HEK293 (cell line): ENCODE measurements around the gene MTCL1.

ENCODE experiments used
- CTCF ChIA-PET: fragments of 350-600 bp; formaldehyde crosslinking; extraction: SDS; loops from one replicate; lab custom pipeline; 2021; ENCODE audit warnings: antibody characterized with exemption; lab: Yijun Ruan, JAX
- POLR2A ChIA-PET: fragments of 300-600 bp; formaldehyde crosslinking; extraction: SDS; loops from one replicate; lab custom pipeline; 2020; ENCODE audit warnings: antibody characterized with exemption, inconsistent platforms; lab: Yijun Ruan, JAX
- H3K27ac ChIP-seq: fragments of 200-500 bp; sonication (Bioruptor generic); 2 replicates; pipeline ENCODE4 v1.5.1; 2014; ENCODE audit warnings: low read depth, low read length, control low read depth, inconsistent platforms; ENCODE audit errors: extremely low read depth
- H3K36me3 ChIP-seq, 2 experiments: fragments of 200-500 bp in 1 of 2; sonication (Bioruptor generic) in 1 of 2; 1 replicate in 1 of 2; 2 replicates in 1 of 2; pipeline ENCODE4 v1.5.1; 2014 to 2017; ENCODE audit warnings: inconsistent platforms in 2 of 2, low read length in 2 of 2; ENCODE audit not compliant: control insufficient read depth in 2 of 2, insufficient read depth in 1 of 2
- H3K4me1 ChIP-seq: fragments of 200-500 bp; sonication (Bioruptor generic); 2 replicates; pipeline ENCODE4 v1.5.1; 2014; ENCODE audit warnings: mild to moderate bottlenecking, low read length, inconsistent platforms; ENCODE audit not compliant: control insufficient read depth, insufficient read depth
- H3K4me3 ChIP-seq: 2 replicates; pipeline ENCODE4 v1.5.1; 2011; ENCODE audit warnings: low read depth, mild to moderate bottlenecking, control low read depth, low read length, moderate library complexity
- H3K9me3 ChIP-seq: fragments of 200-500 bp; sonication (Bioruptor generic); 2 replicates; pipeline ENCODE4 v1.5.1; 2014; ENCODE audit warnings: low read depth, low read length, inconsistent platforms; ENCODE audit not compliant: control insufficient read depth, insufficient read depth
- EGR2 ChIP-seq: fragments of 450-650 bp; formaldehyde crosslinking; IDR thresholded peaks from 2 replicates; pipeline ENCODE4 v1.5.1; 2016; ENCODE audit warnings: low read depth, missing biosample characterization, missing genetic modification characterization
- MYNN ChIP-seq: fragments of 450-650 bp; formaldehyde crosslinking; IDR thresholded peaks from 2 replicates; pipeline ENCODE4 v1.5.1; 2016; ENCODE audit warnings: missing biosample characterization, missing genetic modification characterization, borderline replicate concordance
- ZBTB20 ChIP-seq: fragments of 450-650 bp; formaldehyde crosslinking; IDR thresholded peaks from 2 replicates; pipeline ENCODE4 v1.5.1; 2016; ENCODE audit warnings: missing biosample characterization, missing genetic modification characterization
- ZNF121 ChIP-seq: fragments of 450-650 bp; formaldehyde crosslinking; IDR thresholded peaks from 2 replicates; pipeline ENCODE4 v1.5.1; 2016; ENCODE audit warnings: missing biosample characterization, missing genetic modification characterization
- ZNF138 ChIP-seq: fragments of 450-650 bp; formaldehyde crosslinking; IDR thresholded peaks from 2 replicates; pipeline ENCODE4 v1.5.1; 2016; ENCODE audit warnings: missing biosample characterization, missing genetic modification characterization, borderline replicate concordance
- ZNF24 ChIP-seq: fragments of 450-650 bp; formaldehyde crosslinking; IDR thresholded peaks from 2 replicates; pipeline ENCODE4 v1.5.1; 2016; ENCODE audit warnings: missing biosample characterization, missing genetic modification characterization
- ZNF292 ChIP-seq: fragments of 450-650 bp; formaldehyde crosslinking; IDR thresholded peaks from 2 replicates; pipeline ENCODE4 v1.5.1; 2016; ENCODE audit warnings: low read depth, missing biosample characterization, missing genetic modification characterization, borderline replicate concordance
- ZNF433 ChIP-seq: fragments of 450-650 bp; formaldehyde crosslinking; IDR thresholded peaks from 2 replicates; pipeline ENCODE4 v1.5.1; 2016; ENCODE audit warnings: missing biosample characterization, missing genetic modification characterization, low read depth
- ZNF529 ChIP-seq: fragments of 450-650 bp; formaldehyde crosslinking; IDR thresholded peaks from 2 replicates; pipeline ENCODE4 v1.5.1; 2017; ENCODE audit warnings: missing genetic modification characterization, missing biosample characterization; ENCODE audit not compliant: insufficient replicate concordance
- ZNF558 ChIP-seq: fragments of 450-650 bp; formaldehyde crosslinking; IDR thresholded peaks from 2 replicates; pipeline ENCODE4 v1.5.1; 2016; ENCODE audit warnings: missing biosample characterization, missing genetic modification characterization
- ZNF610 ChIP-seq: fragments of 450-650 bp; formaldehyde crosslinking; IDR thresholded peaks from 2 replicates; pipeline ENCODE4 v1.5.1; 2016; ENCODE audit warnings: missing biosample characterization, missing genetic modification characterization, borderline replicate concordance
- ZNF624 ChIP-seq: fragments of 450-650 bp; formaldehyde crosslinking; IDR thresholded peaks from 2 replicates; pipeline ENCODE4 v1.5.1; 2017; ENCODE audit warnings: missing biosample characterization, missing genetic modification characterization
- ZNF777 ChIP-seq: fragments of 450-650 bp; formaldehyde crosslinking; IDR thresholded peaks from 2 replicates; pipeline ENCODE4 v1.5.1; 2017; ENCODE audit warnings: missing biosample characterization, missing genetic modification characterization, borderline replicate concordance
- ZNF791 ChIP-seq: fragments of 450-650 bp; formaldehyde crosslinking; IDR thresholded peaks from 2 replicates; pipeline ENCODE4 v1.5.1; 2016; ENCODE audit warnings: missing biosample characterization, missing genetic modification characterization
- TF ChIP-seq, protein P1 (sequence below): fragments of 450-650 bp; formaldehyde crosslinking; IDR thresholded peaks from 2 replicates; pipeline ENCODE4 v1.5.1; 2016; ENCODE audit warnings: missing biosample characterization, missing genetic modification characterization, low read depth
- TF ChIP-seq, protein P2 (sequence below): fragments of 450-650 bp; formaldehyde crosslinking; IDR thresholded peaks from 2 replicates; pipeline ENCODE4 v1.5.1; 2016; ENCODE audit warnings: missing biosample characterization, missing genetic modification characterization
- TF ChIP-seq, protein P3 (sequence below): fragments of 450-650 bp; formaldehyde crosslinking; IDR thresholded peaks from 2 replicates; pipeline ENCODE4 v1.5.1; 2017; ENCODE audit warnings: missing biosample characterization, mild to moderate bottlenecking, missing genetic modification characterization, moderate library complexity
- TF ChIP-seq, protein P4 (sequence below): fragments of 450-650 bp; formaldehyde crosslinking; IDR thresholded peaks from 2 replicates; pipeline ENCODE4 v1.5.1; 2016; ENCODE audit warnings: missing biosample characterization, missing genetic modification characterization
- TF ChIP-seq, protein P5 (sequence below): fragments of 450-650 bp; formaldehyde crosslinking; conservative IDR thresholded peaks from 2 replicates; pipeline ENCODE4 v1.5.1; 2016; ENCODE audit warnings: low read depth, missing biosample characterization, missing genetic modification characterization

Gene MTCL1

DNA sequence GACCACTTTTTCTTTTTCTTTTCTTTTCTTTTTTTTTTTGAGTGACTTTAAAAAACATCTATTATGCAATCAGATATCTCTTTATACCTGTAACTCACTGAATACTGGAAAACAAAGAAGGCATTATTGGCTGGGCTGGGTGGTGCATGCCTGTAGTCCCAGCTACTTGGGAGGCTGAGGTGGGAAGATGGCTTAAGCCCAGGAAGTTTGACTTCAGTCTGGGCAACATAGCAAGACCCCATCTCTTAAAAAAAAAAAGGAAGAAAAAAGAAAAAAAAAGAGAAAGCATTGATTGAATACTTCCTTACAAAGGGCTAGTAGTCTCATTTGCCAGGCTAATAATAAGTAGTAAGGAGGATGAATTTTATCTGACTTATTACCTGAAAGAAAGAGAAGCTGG, 2.7 kb upstream of the MTCL1 start:
- TF ChIP-seq ZNF433 (tag by site-specific recombination) (no peak), ZNF121 (peak; percentile 62; the same call in 1 of the 2 replicates), MYNN (tag by site-specific recombination) (no peak), EGR2 (no peak), ZNF138 (tag by site-specific recombination) (no peak)
- TF ChIP-seq, protein P1, sequence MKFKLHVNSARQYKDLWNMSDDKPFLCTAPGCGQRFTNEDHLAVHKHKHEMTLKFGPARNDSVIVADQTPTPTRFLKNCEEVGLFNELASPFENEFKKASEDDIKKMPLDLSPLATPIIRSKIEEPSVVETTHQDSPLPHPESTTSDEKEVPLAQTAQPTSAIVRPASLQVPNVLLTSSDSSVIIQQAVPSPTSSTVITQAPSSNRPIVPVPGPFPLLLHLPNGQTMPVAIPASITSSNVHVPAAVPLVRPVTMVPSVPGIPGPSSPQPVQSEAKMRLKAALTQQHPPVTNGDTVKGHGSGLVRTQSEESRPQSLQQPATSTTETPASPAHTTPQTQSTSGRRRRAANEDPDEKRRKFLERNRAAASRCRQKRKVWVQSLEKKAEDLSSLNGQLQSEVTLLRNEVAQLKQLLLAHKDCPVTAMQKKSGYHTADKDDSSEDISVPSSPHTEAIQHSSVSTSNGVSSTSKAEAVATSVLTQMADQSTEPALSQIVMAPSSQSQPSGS (tag by site-specific recombination), result no peak
- TF ChIP-seq, all 188 proteins: peak for 1
- Histone ChIP-seq H3K4me3 (no peak overlapping the region), H3K9me3 (no peaks in the 10 kb centered on the region), H3K27ac (no peak overlapping the region), H3K36me3 (no peaks in the 10 kb centered on the region), H3K4me1 (peaks cover 6% of the 10 kb centered on the region)
- CTCF ChIA-PET, result interaction anchor here (0.6 to 4.0 kb wide), 7 partner anchors 16 to 1070 kb away, joined by 3 to 13 read pairs (median 5); no protein-coding TSS in a partner anchor
- POLR2A ChIA-PET, result no interaction called here

DNA sequence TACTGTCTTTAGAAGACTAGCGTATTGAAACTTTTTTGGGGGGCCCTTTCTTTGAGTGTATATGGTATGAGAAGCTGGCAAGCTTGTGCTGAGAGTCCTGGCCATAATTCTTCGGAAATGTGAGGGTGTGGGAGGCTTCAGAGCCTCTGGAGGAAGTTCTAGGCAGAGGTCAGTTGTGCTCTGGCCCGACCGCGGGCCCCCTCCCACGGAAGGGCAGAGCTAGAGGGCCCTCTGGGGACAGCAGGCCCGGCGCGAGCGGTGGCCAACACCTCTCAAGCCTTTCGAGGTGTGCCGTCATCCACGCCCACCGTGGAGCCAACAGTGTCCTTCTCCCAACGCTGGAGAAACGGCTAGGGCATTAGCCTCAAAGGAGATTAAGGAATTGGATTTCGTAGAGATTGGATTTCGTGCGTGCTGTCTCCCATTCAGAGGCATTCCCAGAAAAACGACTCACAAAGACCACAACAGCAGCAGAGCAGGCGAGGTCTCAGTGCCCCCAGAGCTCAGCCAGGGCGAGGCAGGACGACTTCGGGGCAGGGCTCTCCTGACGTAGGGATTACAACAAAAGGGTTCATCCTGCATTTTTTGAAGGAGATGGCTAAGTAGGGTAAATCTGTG, 2.2 kb upstream of the MTCL1 start:
- Histone ChIP-seq H3K36me3 (no peaks in the 10 kb centered on the region), H3K27ac (no peak overlapping the region), H3K4me1 (peaks cover 6% of the 10 kb centered on the region), H3K4me3 (no peak overlapping the region), H3K9me3 (no peaks in the 10 kb centered on the region)
- ChIA-PET POLR2A (no interaction called here), CTCF (interaction anchor here (0.6 to 4.0 kb wide), 7 partner anchors 10 to 1070 kb away, joined by 3 to 13 read pairs (median 5); no protein-coding TSS in a partner anchor)
- TF ChIP-seq ZNF624 (tag by site-specific recombination) (no peak), ZNF777 (tag by site-specific recombination) (no peak), ZNF529 (tag by site-specific recombination) (no peak), ZNF24 (tag by site-specific recombination) (no peak), ZNF791 (tag by site-specific recombination) (no peak), ZNF558 (tag by site-specific recombination) (no peak)
- TF ChIP-seq, protein P2, sequence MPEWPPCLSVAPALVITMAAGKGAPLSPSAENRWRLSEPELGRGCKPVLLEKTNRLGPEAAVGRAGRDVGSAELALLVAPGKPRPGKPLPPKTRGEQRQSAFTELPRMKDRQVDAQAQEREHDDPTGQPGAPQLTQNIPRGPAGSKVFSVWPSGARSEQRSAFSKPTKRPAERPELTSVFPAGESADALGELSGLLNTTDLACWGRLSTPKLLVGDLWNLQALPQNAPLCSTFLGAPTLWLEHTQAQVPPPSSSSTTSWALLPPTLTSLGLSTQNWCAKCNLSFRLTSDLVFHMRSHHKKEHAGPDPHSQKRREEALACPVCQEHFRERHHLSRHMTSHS, result no peak

DNA sequence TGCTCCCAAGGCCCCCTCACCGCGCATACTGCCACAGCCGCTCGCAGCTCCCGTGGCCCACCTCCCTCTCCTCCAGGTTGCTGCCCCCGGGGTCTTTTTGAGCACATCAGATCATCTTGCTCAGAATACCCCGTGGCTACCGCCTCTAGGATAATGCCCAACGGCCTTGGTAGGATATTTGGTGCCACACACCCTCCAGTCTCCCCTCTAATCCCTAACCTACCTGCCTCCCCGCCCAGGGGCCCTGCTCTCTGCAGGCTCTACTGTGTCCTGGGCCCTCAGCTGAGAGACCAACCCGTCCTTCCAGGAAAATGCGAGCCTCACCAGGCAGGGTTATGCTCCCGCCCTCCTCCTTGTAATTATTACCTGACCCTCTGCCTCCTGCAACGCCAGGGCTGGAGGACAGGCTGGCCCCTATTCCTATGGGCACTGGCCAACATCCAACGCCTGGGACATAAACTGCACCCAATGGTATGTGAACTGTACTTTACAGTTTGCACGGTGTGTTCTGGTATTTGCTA, 1.5 kb upstream of the MTCL1 start:
- ChIA-PET POLR2A (interaction anchor here (0.5 to 1.1 kb wide), 2 partner anchors 8 to 51 kb away, joined by 3 read pairs; no protein-coding TSS in a partner anchor), CTCF (interaction anchor here (0.8 to 4.0 kb wide), 3 partner anchors 9 to 284 kb away, joined by 4 to 13 read pairs (median 13); no protein-coding TSS in a partner anchor)
- H3K4me1 ChIP-seq, result peaks cover 6% of the 10 kb centered on the region
- no peak overlapping the region for H3K4me3 ChIP-seq
- H3K36me3 ChIP-seq, result no peaks in the 10 kb centered on the region
- H3K27ac ChIP-seq, result no peak overlapping the region
- TF ChIP-seq, protein P3, sequence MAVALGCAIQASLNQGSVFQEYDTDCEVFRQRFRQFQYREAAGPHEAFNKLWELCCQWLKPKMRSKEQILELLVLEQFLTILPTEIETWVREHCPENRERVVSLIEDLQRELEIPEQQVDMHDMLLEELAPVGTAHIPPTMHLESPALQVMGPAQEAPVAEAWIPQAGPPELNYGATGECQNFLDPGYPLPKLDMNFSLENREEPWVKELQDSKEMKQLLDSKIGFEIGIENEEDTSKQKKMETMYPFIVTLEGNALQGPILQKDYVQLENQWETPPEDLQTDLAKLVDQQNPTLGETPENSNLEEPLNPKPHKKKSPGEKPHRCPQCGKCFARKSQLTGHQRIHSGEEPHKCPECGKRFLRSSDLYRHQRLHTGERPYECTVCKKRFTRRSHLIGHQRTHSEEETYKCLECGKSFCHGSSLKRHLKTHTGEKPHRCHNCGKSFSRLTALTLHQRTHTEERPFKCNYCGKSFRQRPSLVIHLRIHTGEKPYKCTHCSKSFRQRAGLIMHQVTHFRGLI (tag by site-specific recombination), result no peak
- TF ChIP-seq ZNF610 (tag by site-specific recombination) (no peak), ZNF292 (tag by site-specific recombination) (no peak), ZBTB20 (tag by site-specific recombination) (no peak), MYNN (tag by site-specific recombination) (no peak)
- TF ChIP-seq, protein P4, sequence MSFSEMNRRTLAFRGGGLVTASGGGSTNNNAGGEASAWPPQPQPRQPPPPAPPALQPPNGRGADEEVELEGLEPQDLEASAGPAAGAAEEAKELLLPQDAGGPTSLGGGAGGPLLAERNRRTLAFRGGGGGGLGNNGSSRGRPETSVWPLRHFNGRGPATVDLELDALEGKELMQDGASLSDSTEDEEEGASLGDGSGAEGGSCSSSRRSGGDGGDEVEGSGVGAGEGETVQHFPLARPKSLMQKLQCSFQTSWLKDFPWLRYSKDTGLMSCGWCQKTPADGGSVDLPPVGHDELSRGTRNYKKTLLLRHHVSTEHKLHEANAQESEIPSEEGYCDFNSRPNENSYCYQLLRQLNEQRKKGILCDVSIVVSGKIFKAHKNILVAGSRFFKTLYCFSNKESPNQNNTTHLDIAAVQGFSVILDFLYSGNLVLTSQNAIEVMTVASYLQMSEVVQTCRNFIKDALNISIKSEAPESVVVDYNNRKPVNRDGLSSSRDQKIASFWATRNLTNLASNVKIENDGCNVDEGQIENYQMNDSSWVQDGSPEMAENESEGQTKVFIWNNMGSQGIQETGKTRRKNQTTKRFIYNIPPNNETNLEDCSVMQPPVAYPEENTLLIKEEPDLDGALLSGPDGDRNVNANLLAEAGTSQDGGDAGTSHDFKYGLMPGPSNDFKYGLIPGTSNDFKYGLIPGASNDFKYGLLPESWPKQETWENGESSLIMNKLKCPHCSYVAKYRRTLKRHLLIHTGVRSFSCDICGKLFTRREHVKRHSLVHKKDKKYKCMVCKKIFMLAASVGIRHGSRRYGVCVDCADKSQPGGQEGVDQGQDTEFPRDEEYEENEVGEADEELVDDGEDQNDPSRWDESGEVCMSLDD, result no peak
- TF ChIP-seq, protein P5, sequence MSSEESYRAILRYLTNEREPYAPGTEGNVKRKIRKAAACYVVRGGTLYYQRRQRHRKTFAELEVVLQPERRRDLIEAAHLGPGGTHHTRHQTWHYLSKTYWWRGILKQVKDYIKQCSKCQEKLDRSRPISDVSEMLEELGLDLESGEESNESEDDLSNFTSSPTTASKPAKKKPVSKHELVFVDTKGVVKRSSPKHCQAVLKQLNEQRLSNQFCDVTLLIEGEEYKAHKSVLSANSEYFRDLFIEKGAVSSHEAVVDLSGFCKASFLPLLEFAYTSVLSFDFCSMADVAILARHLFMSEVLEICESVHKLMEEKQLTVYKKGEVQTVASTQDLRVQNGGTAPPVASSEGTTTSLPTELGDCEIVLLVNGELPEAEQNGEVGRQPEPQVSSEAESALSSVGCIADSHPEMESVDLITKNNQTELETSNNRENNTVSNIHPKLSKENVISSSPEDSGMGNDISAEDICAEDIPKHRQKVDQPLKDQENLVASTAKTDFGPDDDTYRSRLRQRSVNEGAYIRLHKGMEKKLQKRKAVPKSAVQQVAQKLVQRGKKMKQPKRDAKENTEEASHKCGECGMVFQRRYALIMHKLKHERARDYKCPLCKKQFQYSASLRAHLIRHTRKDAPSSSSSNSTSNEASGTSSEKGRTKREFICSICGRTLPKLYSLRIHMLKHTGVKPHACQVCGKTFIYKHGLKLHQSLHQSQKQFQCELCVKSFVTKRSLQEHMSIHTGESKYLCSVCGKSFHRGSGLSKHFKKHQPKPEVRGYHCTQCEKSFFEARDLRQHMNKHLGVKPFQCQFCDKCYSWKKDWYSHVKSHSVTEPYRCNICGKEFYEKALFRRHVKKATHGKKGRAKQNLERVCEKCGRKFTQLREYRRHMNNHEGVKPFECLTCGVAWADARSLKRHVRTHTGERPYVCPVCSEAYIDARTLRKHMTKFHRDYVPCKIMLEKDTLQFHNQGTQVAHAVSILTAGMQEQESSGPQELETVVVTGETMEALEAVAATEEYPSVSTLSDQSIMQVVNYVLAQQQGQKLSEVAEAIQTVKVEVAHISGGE (tag by site-specific recombination), result no peak
- no peaks in the 10 kb centered on the region for H3K9me3 ChIP-seq
